Measurements from ENCODE around the gene KCP.

The KCP gene

GRCh38 chr7:128886391-128887168 is 23.9 kb downstream of the KCP start:
- no peak for DNase-seq (ENCODE audit: low read depth)

- no peak for DNase-seq (ENCODE audit: low read depth)
Measured at GRCh38 chr7:128885370-128886187, 24.9 kb downstream of the KCP start.

DNA sequence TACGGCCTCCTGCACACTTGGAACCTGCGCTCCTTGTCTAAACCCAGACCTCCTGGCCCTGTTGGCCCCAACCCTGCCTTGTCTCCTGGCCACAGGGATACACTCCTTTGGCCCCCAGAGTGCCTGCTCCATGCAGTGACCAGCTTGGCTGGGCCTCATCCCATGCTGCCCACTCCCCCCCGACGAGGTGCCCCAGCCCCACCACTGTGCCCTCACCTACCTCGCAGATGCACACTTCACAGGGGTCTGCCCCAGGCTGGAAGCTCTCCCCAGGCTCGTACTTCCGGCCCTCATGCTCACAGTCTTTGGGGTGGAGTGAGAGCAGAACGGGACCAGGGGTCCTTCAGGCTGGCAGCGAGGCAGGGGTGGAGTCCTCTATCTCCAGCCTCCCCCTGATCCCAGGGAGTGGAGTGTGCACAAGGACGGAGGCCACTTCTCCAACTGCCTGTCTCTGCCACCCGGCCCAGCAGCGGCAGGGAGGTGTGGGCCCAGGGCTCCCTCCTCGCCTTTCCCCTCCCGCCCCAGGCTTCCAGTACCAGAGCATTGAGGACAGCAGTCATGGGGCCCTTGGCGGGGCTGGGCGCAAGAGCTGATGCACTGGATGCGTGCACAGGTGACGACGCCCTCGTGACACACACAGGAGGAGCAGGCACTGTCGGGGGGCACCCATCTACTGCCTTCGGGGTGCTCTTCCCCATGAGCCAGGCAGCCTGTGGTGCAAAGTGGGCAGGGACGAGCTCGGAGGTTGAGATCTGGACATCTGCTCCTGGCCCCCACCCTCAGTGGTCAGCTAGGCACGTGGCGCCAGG is 25.7 kb downstream of the KCP start:
- no peak for DNase-seq (ENCODE audit: low read depth)

GRCh38 chr7:128883622-128884448 is 26.7 kb downstream of the KCP start:
- DNase-seq (ENCODE audit: low read depth) = peak; percentile 80

GRCh38 chr7:128882134-128882533 is 28.4 kb downstream of the KCP start:
- DNase-seq (ENCODE audit: low read depth) = no peak

GRCh38 chr7:128881458-128882125 is 28.9 kb downstream of the KCP start:
- DNase-seq (ENCODE audit: low read depth) = no peak

- no peak for DNase-seq (ENCODE audit: low read depth)
Measured at GRCh38 chr7:128880791-128881457, 29.6 kb downstream of the KCP start.

GRCh38 chr7:128879939-128880746 is 30.4 kb downstream of the KCP start:
- no peak for DNase-seq (ENCODE audit: low read depth)

GRCh38 chr7:128879461-128879938 is 31.0 kb downstream of the KCP start:
- no peak for DNase-seq (ENCODE audit: low read depth)

DNA sequence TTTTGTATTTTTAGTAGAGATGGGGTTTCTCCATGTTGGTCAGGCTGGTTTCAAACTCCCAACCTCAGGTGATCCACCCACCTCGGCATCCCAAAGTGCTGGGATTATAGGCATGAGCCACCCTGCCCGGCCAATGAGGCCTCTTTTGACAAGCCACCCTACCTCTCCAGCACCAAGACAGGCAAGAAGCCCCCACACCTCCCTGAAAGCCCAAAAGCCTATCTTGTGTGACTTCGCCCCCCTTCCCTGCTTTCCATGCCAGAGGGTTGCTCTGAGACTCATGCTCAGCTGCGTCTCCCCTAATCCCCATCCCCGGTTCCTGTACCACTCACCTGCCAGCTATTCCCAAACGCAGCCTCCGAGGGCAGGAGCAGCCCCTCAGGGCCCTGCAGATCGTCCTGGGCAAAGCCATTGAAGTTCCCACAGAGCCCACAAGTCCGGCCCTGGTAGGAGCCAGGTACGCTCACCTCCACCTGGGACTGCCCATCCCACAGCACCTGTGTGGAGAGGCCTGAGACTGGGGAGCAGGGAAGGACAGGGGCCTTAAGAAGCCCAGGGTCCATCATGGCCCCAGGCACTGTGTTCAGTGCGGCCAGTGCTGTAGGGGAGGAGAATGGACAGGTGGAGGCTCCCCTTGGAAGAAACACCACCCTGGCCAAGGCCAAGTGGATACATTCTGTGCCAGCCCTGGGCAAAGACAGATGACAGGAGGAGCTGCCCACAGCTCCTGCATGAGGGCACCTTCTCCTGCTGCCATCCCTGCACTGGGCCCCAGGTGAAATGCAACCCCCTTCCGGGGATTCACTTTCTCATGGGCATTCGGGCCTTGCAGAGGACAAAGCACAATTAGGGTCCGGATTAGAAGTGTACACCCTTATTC is 32.0 kb downstream of the KCP start:
- DNase-seq (ENCODE audit: low read depth) = no peak

DNA sequence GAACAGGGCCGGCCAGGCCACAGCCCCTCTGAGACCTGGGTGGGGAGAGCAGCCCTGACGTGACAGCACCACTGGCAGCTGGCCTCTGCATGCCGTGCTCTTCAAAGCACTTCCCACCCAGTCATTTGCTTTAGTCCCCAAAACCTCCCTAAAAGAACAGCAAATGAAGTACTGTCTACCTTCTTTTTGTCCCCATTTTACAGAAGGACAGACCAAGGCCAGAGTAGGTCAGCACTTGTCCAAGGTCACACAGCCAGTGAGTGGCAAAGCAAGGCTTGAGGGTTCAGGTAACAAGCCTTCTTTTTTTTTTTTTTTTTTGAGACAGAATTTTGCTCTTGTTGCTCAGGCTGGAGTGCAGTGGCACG is 32.8 kb downstream of the KCP start:
- no peak for DNase-seq (ENCODE audit: low read depth)

- no peak for DNase-seq (ENCODE audit: low read depth)
Measured at GRCh38 chr7:128876978-128877755, 33.3 kb downstream of the KCP start.

DNA sequence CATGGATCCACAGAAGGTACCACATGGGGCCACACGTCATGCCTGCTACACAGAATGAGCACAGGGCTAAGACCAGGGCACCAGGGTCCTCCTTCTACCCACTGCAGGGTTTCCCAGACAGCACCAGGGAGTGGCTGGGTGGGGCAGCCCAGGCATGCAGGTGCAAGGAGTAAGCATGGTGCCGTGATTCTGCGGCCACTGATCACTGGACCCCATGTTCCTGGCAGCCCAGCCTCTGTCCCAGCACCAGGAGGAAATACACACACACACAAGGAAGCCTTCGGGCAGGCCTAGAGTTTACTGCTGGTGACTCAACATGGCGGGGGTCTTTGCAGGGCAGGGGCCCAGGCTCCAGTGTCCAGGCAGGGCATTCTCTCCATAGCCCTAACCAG is 33.9 kb downstream of the KCP start:
- DNase-seq (ENCODE audit: low read depth) = no peak

DNA sequence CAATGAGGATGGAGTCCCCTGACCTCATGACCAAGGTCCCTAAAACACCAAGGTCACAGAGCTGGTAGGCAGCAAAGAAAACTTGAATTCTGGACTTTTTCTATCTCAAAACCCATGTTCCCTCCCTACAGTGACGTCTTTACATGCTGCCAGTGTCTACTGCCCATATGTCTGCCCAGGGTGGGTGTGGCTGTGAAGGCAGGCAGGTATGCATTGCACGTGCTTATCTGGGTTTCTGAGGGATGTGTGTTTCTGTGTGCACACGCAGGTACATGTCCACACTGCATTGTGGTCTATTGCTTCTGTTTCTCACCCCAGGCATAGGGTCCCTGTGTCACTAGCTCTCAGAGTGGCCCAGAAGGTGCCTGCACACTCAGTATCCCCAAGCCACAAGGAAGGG is 34.4 kb downstream of the KCP start:
- DNase-seq (ENCODE audit: low read depth) = no peak

DNA sequence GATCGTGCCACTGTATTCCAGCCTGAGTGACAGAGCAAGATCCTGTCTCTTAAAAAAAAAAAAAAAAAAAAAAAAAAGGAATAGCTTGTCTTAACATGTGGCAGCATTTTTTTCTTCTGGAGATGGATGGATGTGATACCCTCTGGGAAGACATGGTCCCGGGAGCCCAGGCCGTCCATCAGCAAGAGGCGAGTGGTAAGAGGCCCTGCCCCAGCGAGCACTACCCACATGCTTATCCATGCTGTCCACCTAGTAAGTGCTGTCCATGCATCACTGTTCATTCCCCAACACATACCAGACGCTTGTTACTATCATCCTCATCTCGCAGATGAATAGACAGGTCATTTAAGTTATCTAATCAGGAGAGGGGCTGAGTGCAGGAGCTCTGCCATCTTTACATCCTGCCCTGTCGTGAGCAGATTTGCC is 35.0 kb downstream of the KCP start:
- DNase-seq (ENCODE audit: low read depth) = no peak

DNA sequence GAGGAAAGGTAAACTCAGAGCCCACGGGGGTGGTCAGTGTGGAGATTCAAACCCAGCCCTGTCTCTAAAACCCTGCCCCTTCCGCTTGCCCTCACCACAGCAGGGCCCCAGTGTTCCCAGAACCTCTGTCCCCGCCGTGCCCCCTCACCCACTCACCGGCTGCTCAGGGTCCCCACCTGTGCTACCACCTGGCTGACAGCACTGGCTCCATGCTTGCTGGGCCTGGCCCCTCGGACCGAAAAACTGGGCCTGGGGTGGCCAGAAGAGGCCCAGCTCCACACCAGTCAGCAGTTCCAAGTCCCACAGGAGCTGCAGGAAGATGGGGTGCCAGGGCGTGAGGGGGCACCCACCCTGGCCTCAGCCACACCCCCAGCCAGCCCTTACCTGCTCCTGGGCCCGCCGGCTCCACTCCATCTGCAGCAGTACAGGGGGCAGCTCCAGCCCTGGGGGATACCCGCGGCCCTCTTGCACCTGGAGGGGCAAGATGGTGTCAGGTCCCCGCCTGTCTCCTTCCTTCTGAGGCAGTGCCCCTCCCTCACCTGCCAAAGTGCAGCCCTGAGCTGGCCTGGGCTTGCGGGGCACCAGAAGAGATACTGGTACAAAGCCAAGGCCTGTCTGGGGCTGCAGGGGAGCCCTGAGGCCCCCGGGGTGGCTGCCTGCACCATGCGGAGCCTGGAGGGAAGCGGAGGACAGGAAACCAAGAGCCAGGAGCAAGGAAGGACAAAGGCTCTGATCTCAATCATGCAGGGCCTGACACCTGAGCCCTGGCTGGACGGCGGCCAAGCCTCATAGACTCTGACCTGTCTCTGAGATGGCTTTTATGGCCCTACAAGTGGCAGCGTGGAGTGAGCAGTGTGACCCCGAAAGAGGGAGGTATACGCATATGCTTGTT is 36.1 kb downstream of the KCP start:
- no peak for DNase-seq (ENCODE audit: low read depth)

DNA sequence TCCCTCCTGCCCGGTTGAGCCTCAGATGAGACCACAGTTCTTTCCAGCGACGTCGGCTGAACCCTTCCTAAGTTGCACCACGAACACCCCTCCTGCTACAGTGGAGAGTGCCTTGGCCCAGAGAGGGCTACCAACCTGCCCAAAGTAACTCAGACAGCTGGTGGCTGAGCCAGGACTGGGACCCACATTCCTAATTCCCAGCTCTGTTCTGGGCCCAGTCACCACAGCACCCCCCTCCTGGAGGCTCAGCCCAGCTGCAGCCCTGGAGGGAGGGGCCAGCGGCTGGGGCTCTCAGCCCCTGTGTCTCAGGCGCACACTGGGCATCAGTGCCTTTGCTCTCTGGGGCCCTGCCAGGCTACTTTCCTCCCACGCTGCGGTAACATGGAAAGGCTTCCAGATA is 37.3 kb downstream of the KCP start:
- DNase-seq (ENCODE audit: low read depth) = no peak
